B cell (primary cell): Measurements from ENCODE around the gene FA2H. TPM values are rescaled to one million over a fixed set of nuclear protein-coding genes. Genes with fewer than 3 reads are reported as not detected.

Source experiments
- ATAC-seq: fragments of 200-7000 bp; cut with Tn5 transposase; one replicate; pipeline ENCODE4 v1.10.0; 2021; ENCODE audit warnings: low read depth, mild to moderate bottlenecking, moderate number of reproducible peaks, moderate library complexity
- CTCF ChIA-PET: fragments of 350-600 bp; sonication (Branson Sonifier 250); formaldehyde crosslinking; loops from one replicate; lab custom pipeline; 2021; ENCODE audit warnings: antibody characterized with exemption, inconsistent platforms; lab: Charles Lee
- POLR2A ChIA-PET: fragments of 350-600 bp; sonication (Branson Sonifier 250); formaldehyde crosslinking; loops from one replicate; lab custom pipeline; 2021; ENCODE audit warnings: antibody characterized with exemption; lab: Charles Lee
- DNase-seq: peaks from one replicate; pipeline ENCODE4 v3.0.0; 2013
- H2AFZ ChIP-seq: 2 replicates; pipeline ENCODE4 v1.6.1; 2012; ENCODE audit warnings: mild to moderate bottlenecking, low read depth, low read length; ENCODE audit not compliant: insufficient read depth, poor library complexity, severe bottlenecking
- H3K27ac ChIP-seq, 2 donors: 1 replicate in 1 of 2; 2 replicates in 1 of 2; pipeline ENCODE4 v1.5.1; 2012 to 2013; ENCODE audit warnings: low read length in 2 of 2, mild to moderate bottlenecking in 2 of 2, moderate library complexity in 1 of 2
- H3K27me3 ChIP-seq, 4 experiments: fragments of 200-600 bp in 1 of 4; sonication (generic) in 1 of 4; replicated peaks in 1 of 4; 1 replicate in 2 of 4; 2 replicates in 2 of 4; pipeline versions ENCODE4 v1.6.1 to v1.7.0; 2013 to 2016; ENCODE audit warnings: low read length in 3 of 4, mild to moderate bottlenecking in 2 of 4, mixed read lengths in 1 of 4, moderate library complexity in 1 of 4; ENCODE audit not compliant: insufficient read depth in 4 of 4, control insufficient read depth in 3 of 4; ENCODE audit errors: control extremely low read depth in 1 of 4
- H3K36me3 ChIP-seq, 2 experiments: replicated peaks in 1 of 2; 1 replicate in 1 of 2; 2 replicates in 1 of 2; pipeline versions ENCODE4 v1.6.1 to v1.7.1; 2013; ENCODE audit warnings: low read length in 1 of 2; ENCODE audit not compliant: insufficient read depth in 2 of 2, control insufficient read depth in 1 of 2; ENCODE audit errors: control extremely low read depth in 1 of 2, extremely low read depth in 1 of 2
- H3K4me1 ChIP-seq, 2 donors: fragments of 200-600 bp in 1 of 2; sonication (generic) in 1 of 2; 1 replicate in 1 of 2; 2 replicates in 1 of 2; pipeline versions ENCODE4 v1.5.1 to v1.6.1; 2013 to 2017; ENCODE audit warnings: low read length in 2 of 2; ENCODE audit not compliant: control insufficient read depth in 2 of 2, insufficient read depth in 2 of 2
- H3K4me2 ChIP-seq: replicated peaks from 2 replicates; pipeline ENCODE3; 2012; ENCODE audit warnings: mild to moderate bottlenecking, low read depth, low read length; ENCODE audit not compliant: poor library complexity, severe bottlenecking
- H3K4me3 ChIP-seq, 5 experiments: fragments of 200-600 bp in 1 of 5; sonication (generic) in 1 of 5; 1 replicate in 3 of 5; 2 replicates in 2 of 5; pipeline versions ENCODE4 v1.5.1 to v1.7.0; 2011 to 2016; ENCODE audit warnings: low read length in 4 of 5, mild to moderate bottlenecking in 4 of 5, low read depth in 2 of 5, control low read depth in 1 of 5, moderate library complexity in 1 of 5; ENCODE audit not compliant: insufficient read depth in 1 of 5; ENCODE audit errors: control extremely low read depth in 1 of 5, extremely low read depth in 1 of 5
- H3K79me2 ChIP-seq: fragments of 200-600 bp; sonication (generic); one replicate; pipeline ENCODE4 v1.6.0; 2016; ENCODE audit warnings: low read length; ENCODE audit not compliant: control insufficient read depth, insufficient read depth
- H3K9ac ChIP-seq: fragments of 200-600 bp; sonication (generic); 2 replicates; pipeline ENCODE4 v1.6.1; 2017; ENCODE audit warnings: mild to moderate bottlenecking, low read length, moderate library complexity
- H3K9me3 ChIP-seq, 3 donors: one replicate each; pipeline versions ENCODE4 v1.6.1 to v1.7.1; 2013; ENCODE audit warnings: low read length in 2 of 3; ENCODE audit not compliant: control insufficient read depth in 2 of 3, insufficient read depth in 1 of 3; ENCODE audit errors: control extremely low read depth in 1 of 3
- H4K20me1 ChIP-seq: 2 replicates; pipeline ENCODE4 v1.6.0; 2012; ENCODE audit warnings: mild to moderate bottlenecking, low read length; ENCODE audit not compliant: insufficient read depth, control insufficient read depth, poor library complexity, severe bottlenecking
- H3K27ac Mint-ChIP-seq: one replicate; pipeline ENCODE4 v1.8.0; 2021; ENCODE audit warnings: mixed read lengths
- H3K27me3 Mint-ChIP-seq: one replicate; pipeline ENCODE4 v1.8.0; 2021; ENCODE audit warnings: mixed read lengths
- H3K4me1 Mint-ChIP-seq: one replicate; pipeline ENCODE4 v1.8.0; 2021; ENCODE audit warnings: mixed read lengths
- H3K4me3 Mint-ChIP-seq: one replicate; pipeline ENCODE4 v1.8.0; 2021; ENCODE audit warnings: mixed read lengths
- H3K9me3 Mint-ChIP-seq: one replicate; pipeline ENCODE4 v1.8.0; 2022; ENCODE audit warnings: mixed read lengths; ENCODE audit not compliant: insufficient read depth
- EZH2 ChIP-seq: IDR thresholded peaks from 2 replicates; pipeline ENCODE4 v1.6.1; 2012; ENCODE audit warnings: borderline replicate concordance, low read depth, mild to moderate bottlenecking, moderate library complexity, low read length; ENCODE audit not compliant: insufficient read depth, poor library complexity, severe bottlenecking
- WGBS: methylation state at CpG from one replicate; pipeline ENCODE4 v1.1.5; 2013; ENCODE audit warnings: missing lambda C conversion rate; ENCODE audit not compliant: insufficient coverage; 5-methylcytosine and 5-hydroxymethylcytosine counted together
- intact Hi-C: fragments of 100-400 bp; cut with micrococcal nuclease; formaldehyde crosslinking; loops from one replicate; pipeline ENCODE4 v1.10.0; 2022
- polyA plus RNA-seq: library from polyadenylated mRNA; depleted of rRNA; stranded (reverse); fragments of >200 nt; gene quantifications from 2 replicates; pipeline ENCODE4 v1.2.3, GENCODE V29; 2012
- total RNA-seq, 2 donors: library from RNA; stranded (reverse); fragments of 120-200 nt in 1 of 2; gene quantifications; 1 replicate in 1 of 2; 2 replicates in 1 of 2; pipeline versions ENCODE4 v1.2.3 to v1.2.4, GENCODE V29; 2013 to 2022
- TF ChIP-seq, protein P1 (sequence below): fragments of 200-600 bp; IDR thresholded peaks from one replicate; pipeline ENCODE4 v1.8.0; 2022; ENCODE audit warnings: antibody characterized with exemption, mild to moderate bottlenecking

Gene FA2H
- total and polyA plus RNA-seq, 2 donors (not counting 1 experiment from before 2014, with no cell fraction given) = 1.0 to 3.6 TPM

DNA sequence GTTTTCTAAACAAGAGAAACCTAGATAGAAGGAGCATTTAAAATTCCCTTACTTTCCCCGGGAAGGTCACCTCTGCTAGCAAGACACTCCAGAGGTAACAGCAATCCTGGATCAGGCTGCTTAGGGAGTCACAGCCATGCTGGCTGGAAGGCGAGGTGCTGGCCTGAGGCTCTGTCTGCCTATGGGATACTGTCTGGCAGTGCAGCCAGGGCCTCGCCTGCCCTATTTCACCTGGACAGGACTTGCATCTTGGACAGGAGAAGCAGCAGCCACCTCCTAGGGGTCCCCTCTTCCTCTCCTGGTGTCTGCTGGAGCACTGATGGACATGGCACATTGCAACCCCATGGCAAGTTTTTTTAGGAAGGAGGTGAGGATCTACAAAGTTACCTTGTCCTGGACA lies 15.1 kb downstream of the FA2H start:
- no peak for TF ChIP-seq EZH2
- TF ChIP-seq, protein P1, sequence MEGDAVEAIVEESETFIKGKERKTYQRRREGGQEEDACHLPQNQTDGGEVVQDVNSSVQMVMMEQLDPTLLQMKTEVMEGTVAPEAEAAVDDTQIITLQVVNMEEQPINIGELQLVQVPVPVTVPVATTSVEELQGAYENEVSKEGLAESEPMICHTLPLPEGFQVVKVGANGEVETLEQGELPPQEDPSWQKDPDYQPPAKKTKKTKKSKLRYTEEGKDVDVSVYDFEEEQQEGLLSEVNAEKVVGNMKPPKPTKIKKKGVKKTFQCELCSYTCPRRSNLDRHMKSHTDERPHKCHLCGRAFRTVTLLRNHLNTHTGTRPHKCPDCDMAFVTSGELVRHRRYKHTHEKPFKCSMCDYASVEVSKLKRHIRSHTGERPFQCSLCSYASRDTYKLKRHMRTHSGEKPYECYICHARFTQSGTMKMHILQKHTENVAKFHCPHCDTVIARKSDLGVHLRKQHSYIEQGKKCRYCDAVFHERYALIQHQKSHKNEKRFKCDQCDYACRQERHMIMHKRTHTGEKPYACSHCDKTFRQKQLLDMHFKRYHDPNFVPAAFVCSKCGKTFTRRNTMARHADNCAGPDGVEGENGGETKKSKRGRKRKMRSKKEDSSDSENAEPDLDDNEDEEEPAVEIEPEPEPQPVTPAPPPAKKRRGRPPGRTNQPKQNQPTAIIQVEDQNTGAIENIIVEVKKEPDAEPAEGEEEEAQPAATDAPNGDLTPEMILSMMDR = no peak
- Histone ChIP-seq H3K27me3 (peaks cover 0 to 6% (median 0%) of the 10 kb centered on the region in 4 experiments), H4K20me1 (no peaks in the 10 kb centered on the region), H3K9me3 (no peaks in the 10 kb centered on the region), H3K4me3 (no peak overlapping the region), H3K4me2 (no peak overlapping the region), H3K27ac (no peak overlapping the region), H3K9ac (no peak overlapping the region), H2AFZ (no peak overlapping the region), H3K79me2 (no peaks in the 10 kb centered on the region), H3K36me3 (no peaks in the 10 kb centered on the region), H3K4me1 (no peaks in the 10 kb centered on the region)
- H3K9me3 Mint-ChIP-seq = no peaks in the 10 kb centered on the region
- peaks cover 9% of the 10 kb centered on the region for H3K27me3 Mint-ChIP-seq
- H3K27ac Mint-ChIP-seq = no peak overlapping the region
- intact Hi-C loops = no loop called here
- WGBS = 96% methylated on average over 2 of the region's 3 CpGs
- no peak for ATAC-seq
- H3K4me1 Mint-ChIP-seq = no peaks in the 10 kb centered on the region
- CTCF ChIA-PET = no interaction called here
- no peak overlapping the region for H3K4me3 Mint-ChIP-seq
- POLR2A ChIA-PET = no interaction called here
- no peak for DNase-seq

DNA sequence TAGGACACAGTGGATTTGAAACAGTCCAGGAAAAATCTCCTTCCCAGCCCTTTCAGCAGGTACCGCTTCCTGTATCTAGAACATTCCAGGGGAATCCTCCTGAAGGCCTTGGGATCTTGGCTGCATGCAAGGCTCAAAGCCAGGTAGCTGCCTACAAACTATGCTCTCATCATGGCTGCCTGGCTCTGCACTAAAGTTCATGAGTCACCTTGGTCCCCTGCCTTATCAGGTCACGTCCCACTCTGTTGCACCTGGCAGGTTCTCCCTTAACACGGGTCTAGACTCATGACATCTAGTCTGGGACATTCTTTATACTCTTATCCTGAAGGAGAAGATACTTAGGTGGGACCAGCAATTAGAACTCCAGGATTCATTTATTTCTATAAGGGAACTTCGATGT lies 15.8 kb downstream of the FA2H start:
- Histone ChIP-seq H2AFZ (no peak overlapping the region), H3K4me2 (no peak overlapping the region), H3K79me2 (no peaks in the 10 kb centered on the region), H4K20me1 (no peaks in the 10 kb centered on the region), H3K9me3 (no peaks in the 10 kb centered on the region), H3K4me1 (no peaks in the 10 kb centered on the region), H3K4me3 (no peak overlapping the region), H3K27me3 (peaks cover 0 to 3% (median 0%) of the 10 kb centered on the region in 4 experiments), H3K27ac (no peak overlapping the region), H3K9ac (no peak overlapping the region), H3K36me3 (no peaks in the 10 kb centered on the region)
- ChIA-PET POLR2A (no interaction called here), CTCF (no interaction called here)
- H3K27me3 Mint-ChIP-seq = peaks cover 5% of the 10 kb centered on the region
- no peaks in the 10 kb centered on the region for H3K4me1 Mint-ChIP-seq
- DNase-seq (no peak), ATAC-seq (no peak)
- 100% methylated on average over 1 of the region's 4 CpGs for WGBS
- no peak overlapping the region for H3K27ac Mint-ChIP-seq
- intact Hi-C loops = no loop called here
- H3K4me3 Mint-ChIP-seq = no peak overlapping the region
- no peaks in the 10 kb centered on the region for H3K9me3 Mint-ChIP-seq
- TF ChIP-seq, protein P1 = no peak
- TF ChIP-seq EZH2 = no peak
